K562 (cell line): Measurements from ENCODE around the gene AHNAK. TPM values are rescaled to one million over a fixed set of nuclear protein-coding genes. Genes with fewer than 3 reads are reported as not detected.

Experiments
- CBFA2T2 ChIP-seq: fragments of 450-650 bp; conservative IDR thresholded peaks from 2 replicates; pipeline ENCODE4 v1.6.1; 2017; ENCODE audit warnings: mild to moderate bottlenecking
- CC2D1A ChIP-seq: fragments of 450-650 bp; IDR thresholded peaks from 2 replicates; pipeline ENCODE4 v1.6.1; 2017; ENCODE audit warnings: mild to moderate bottlenecking
- CLOCK ChIP-seq: fragments of 250-450 bp; sonication (Bioruptor Pico); IDR thresholded peaks from 2 replicates; pipeline ENCODE4 v1.4.0; 2020; ENCODE audit warnings: mild to moderate bottlenecking, moderate library complexity, borderline replicate concordance
- HDGF ChIP-seq: fragments of 450-650 bp; IDR thresholded peaks from 2 replicates; pipeline ENCODE4 v1.6.1; 2016
- HNRNPK ChIP-seq: fragments of 200-400 bp; formaldehyde crosslinking; IDR thresholded peaks from one replicate; pipeline ENCODE4 v1.6.1; 2018; ENCODE audit warnings: mild to moderate bottlenecking, low read depth, low read length; ENCODE audit not compliant: poor library complexity, severe bottlenecking
- MXD1 ChIP-seq: fragments of 250-450 bp; sonication (Bioruptor Pico); IDR thresholded peaks from 2 replicates; pipeline ENCODE4 v1.8.0; 2021; ENCODE audit warnings: borderline replicate concordance, mild to moderate bottlenecking, moderate library complexity; ENCODE audit not compliant: poor library complexity, severe bottlenecking
- MYNN ChIP-seq, 2 experiments: sonication (generic); formaldehyde crosslinking in 1 of 2; IDR thresholded peaks; 2 replicates each; pipeline versions ENCODE4 v1.5.0 to v1.6.1; 2016 to 2020; ENCODE audit warnings: antibody characterized with exemption in 1 of 2, missing genetic modification reagents in 1 of 2
- NCOA2 ChIP-seq, 2 experiments: fragments of 450-650 bp; IDR thresholded peaks; 2 replicates each; pipeline ENCODE4 v1.6.1; 2018; ENCODE audit warnings: mild to moderate bottlenecking in 2 of 2, moderate library complexity in 1 of 2; ENCODE audit not compliant: partially characterized antibody in 2 of 2
- NFIC ChIP-seq: fragments of 450-650 bp; IDR thresholded peaks from 2 replicates; pipeline ENCODE4 v1.6.1; 2017; ENCODE audit warnings: mild to moderate bottlenecking, inconsistent platforms
- PBX2 ChIP-seq, 2 experiments: IDR thresholded peaks in 1 of 2; conservative IDR thresholded peaks in 1 of 2; 2 replicates each; pipeline ENCODE4 v1.6.1; 2016; ENCODE audit warnings: low read depth in 2 of 2, mild to moderate bottlenecking in 1 of 2, missing compliant biosample characterization in 1 of 2, missing genetic modification characterization in 1 of 2, moderate library complexity in 1 of 2
- RB1 ChIP-seq: fragments of 450-650 bp; IDR thresholded peaks from 2 replicates; pipeline ENCODE4 v1.6.1; 2017; ENCODE audit warnings: low read depth, mild to moderate bottlenecking
- RBM39 ChIP-seq: fragments of 200-400 bp; formaldehyde crosslinking; optimal IDR thresholded peaks from 2 replicates; pipeline ENCODE3; 2018; ENCODE audit warnings: low read depth, low read length
- SMAD1 ChIP-seq: fragments of 150-350 bp; IDR thresholded peaks from 2 replicates; pipeline ENCODE4 v1.6.1; 2014; ENCODE audit warnings: low read length, low read depth; ENCODE audit not compliant: partially characterized antibody
- TCF3 ChIP-seq: sonication (generic); formaldehyde crosslinking; IDR thresholded peaks from 2 replicates; pipeline ENCODE4 v1.4.0; 2020; ENCODE audit warnings: mild to moderate bottlenecking, missing genetic modification reagents
- TFAP4 ChIP-seq: sonication (generic); formaldehyde crosslinking; IDR thresholded peaks from 2 replicates; pipeline ENCODE4 v1.8.0; 2022; ENCODE audit warnings: missing genetic modification reagents, mild to moderate bottlenecking, moderate library complexity, borderline replicate concordance
- U2AF1 ChIP-seq: fragments of 200-400 bp; formaldehyde crosslinking; optimal IDR thresholded peaks from 2 replicates; pipeline ENCODE3; 2017; ENCODE audit warnings: mild to moderate bottlenecking, low read depth, low read length, moderate library complexity
- ZC3H8 ChIP-seq: fragments of 450-650 bp; IDR thresholded peaks from 2 replicates; pipeline ENCODE4 v1.6.1; 2017
- ZNF232 ChIP-seq: sonication (generic); formaldehyde crosslinking; IDR thresholded peaks from 2 replicates; pipeline ENCODE4 v1.8.0; 2022; ENCODE audit warnings: mild to moderate bottlenecking, missing genetic modification reagents
- ZNF436 ChIP-seq: fragments of 250-450, 450-650 bp; sonication (Bioruptor Pico); formaldehyde crosslinking; IDR thresholded peaks from 2 replicates; pipeline ENCODE4 v1.7.0; 2020; ENCODE audit warnings: mild to moderate bottlenecking
- ZNF584 ChIP-seq: fragments of 200-800 bp; sonication (Bioruptor generic); IDR thresholded peaks from 2 replicates; pipeline ENCODE4 v1.6.1; 2016; ENCODE audit warnings: low read depth, mild to moderate bottlenecking, missing genetic modification characterization, missing compliant biosample characterization
- polyA plus RNA-seq, 8 experiments: library from polyadenylated mRNA; depleted of rRNA in 4 of 8; stranded (reverse) in 5 of 8; unstranded in 3 of 8; fragments of >200 nt; fragmentation: Nextera tagmentation in 2 of 8; fragmentation: Illumina TruSeq in 1 of 8; extraction: Ambion mirVana in 2 of 8; extraction: Trizol in 1 of 8; gene quantifications; 2 replicates each; pipeline versions ENCODE4 v1.2.1 to v1.2.3, GENCODE V29; 2011 to 2014; ENCODE audit warnings: inconsistent platforms in 1 of 8, missing spikeins in 1 of 8
- total RNA-seq, 7 experiments: library from RNA; depleted of rRNA in 6 of 7; stranded (reverse); fragments of >200 nt in 6 of 7; fragmentation: Illumina TruSeq in 2 of 7; extraction: Trizol in 2 of 7; gene quantifications; 2 replicates each; pipeline versions ENCODE4 v1.2.1 to v1.2.3, GENCODE V29; 2011 to 2021; ENCODE audit warnings: low replicate concordance in 1 of 7

The AHNAK gene
- total and polyA plus RNA-seq, 9 of the 15 experiments (the other 6 are each of a cell fraction or from before 2014, with no cell fraction given): 1.5 to 89.7 (median 45.0) TPM

- no peak for TF ChIP-seq PBX2 (CRISPR knock-in tag; IDR thresholded peaks at IDR 0.05; ENCODE audit: low read depth)
- TF ChIP-seq PBX2 (tag; conservative IDR thresholded peaks at IDR 0.05; ENCODE audit: low read depth): no peak
- no peak for TF ChIP-seq U2AF1
- no peak for TF ChIP-seq ZC3H8
- no peak for TF ChIP-seq RB1
- no peak for TF ChIP-seq ZNF436 (CRISPR knock-in tag)
- TF ChIP-seq MXD1 (CRISPR knock-in tag): no peak
- TF ChIP-seq NFIC: no peak
- no peak for TF ChIP-seq ZNF584
- no peak for TF ChIP-seq NCOA2 (IDR thresholded peaks at IDR 0.05; ENCODE audit: partially characterized antibody in 2 of 2)
- TF ChIP-seq CBFA2T2: peak; percentile 24
- 0 out of 2 replicates have a peak, but pooled peaks have one; percentile 42 for TF ChIP-seq MYNN (IDR thresholded peaks at IDR 0.05)
- TF ChIP-seq MYNN (CRISPR knock-in tag; IDR thresholded peaks at IDR 0.05): no peak
- TF ChIP-seq TFAP4 (CRISPR knock-in tag): no peak; the same call in 1 of the 2 replicates
- no peak; the same call in 1 of the 2 replicates for TF ChIP-seq TCF3 (CRISPR knock-in tag)
- TF ChIP-seq RBM39: no peak
- TF ChIP-seq ZNF232 (CRISPR knock-in tag): no peak
- TF ChIP-seq CC2D1A: no peak
- no peak for TF ChIP-seq HNRNPK
- no peak for TF ChIP-seq CLOCK (CRISPR knock-in tag)
- no peak for TF ChIP-seq SMAD1
- TF ChIP-seq HDGF: 0 out of 2 replicates have a peak, but pooled peaks have one; percentile 69
Measured at GRCh38 chr11:62472063-62472884, 74.3 kb downstream of the AHNAK start (continued).
